Right cardiac atrium (tissue), 5 donors: ENCODE measurements around the gene ATP1B3. TPM values are rescaled to one million over a fixed set of nuclear protein-coding genes. Genes with fewer than 3 reads are reported as not detected.

Experiments
- ATAC-seq, 2 donors: fragments of 200-7000 bp; cut with Tn5 transposase; one replicate each; pipeline versions ENCODE4 v1.8.0 to v1.9.1; 2020; ENCODE audit warnings: moderate library complexity in 2 of 2, mild to moderate bottlenecking in 1 of 2
- DNase-seq, 3 donors: peaks; one replicate each; pipeline ENCODE4 v3.0.0-alpha.2; 2020
- H3K27ac ChIP-seq: one replicate; pipeline ENCODE4 v1.5.1; 2013; ENCODE audit warnings: mild to moderate bottlenecking, low read length, control low read depth, moderate library complexity
- H3K27me3 ChIP-seq: one replicate; pipeline ENCODE4 v1.6.1; 2013; ENCODE audit not compliant: control insufficient read depth, insufficient read depth
- H3K4me1 ChIP-seq: one replicate; pipeline ENCODE4 v1.6.1; 2013; ENCODE audit warnings: low read length; ENCODE audit not compliant: control insufficient read depth, insufficient read depth
- H3K4me3 ChIP-seq: one replicate; pipeline ENCODE4 v1.5.1; 2013; ENCODE audit warnings: low read length, control low read depth
- H3K9me3 ChIP-seq: one replicate; pipeline ENCODE4 v1.6.1; 2013; ENCODE audit warnings: low read length; ENCODE audit not compliant: control insufficient read depth
- WGBS: extraction: QIAGEN DNeasy Blood & Tissue Kit; methylation state at CpG from one replicate; pipeline ENCODE4 v1.1.7; 2013; 5-methylcytosine and 5-hydroxymethylcytosine counted together
- intact Hi-C, 4 donors: fragments of 100-400 bp; cut with DNase I; formaldehyde crosslinking; loops; one replicate each; pipeline versions ENCODE4 v1.11.0 to v1.14.0; 2022 to 2023
- polyA plus RNA-seq: library from polyadenylated mRNA; stranded (reverse); fragments of 200-250 nt; gene quantifications from one replicate; pipeline ENCODE4 v1.2.3, GENCODE V29; 2013
- total RNA-seq, 4 donors: library from RNA; stranded (reverse); fragmentation: NEBNext Ultra II Directional; extraction: Animal tissue kit (Norgen Biotek cat#: 25700); gene quantifications; one replicate each; pipeline ENCODE4 v1.2.1, GENCODE V29; 2021
- donor health status: healthy with polysubstance abuse.
- donor health status: DM: no; HTN: yes; CAD: no.
- donor health status: DM: no; HTN: no; CAD: no.
- donor health status: DM: no; HTN: yes; CAD: no; lungs with severe emphysema.
- donor health status: DM: yes; HTN: yes; CAD: no.

Gene ATP1B3
- total and polyA plus RNA-seq, 5 donors = 29.2 to 77.3 (median 51.4) TPM

- peak; percentile 34 to 45 for ATAC-seq
- no peaks in the 10 kb centered on the region for H3K27me3 ChIP-seq
- H3K27ac ChIP-seq = no peak overlapping the region
- 70% methylated on average over 2 of the region's 2 CpGs for WGBS
- intact Hi-C loops = no loop called here
- H3K4me3 ChIP-seq = no peak overlapping the region
- H3K4me1 ChIP-seq = peaks cover 2% of the 10 kb centered on the region
- no peak for DNase-seq
- H3K9me3 ChIP-seq = no peaks in the 10 kb centered on the region
These were observed 16.3 kb upstream of the ATP1B3 start for GRCh38 chr3:141860086-141860669.

DNA sequence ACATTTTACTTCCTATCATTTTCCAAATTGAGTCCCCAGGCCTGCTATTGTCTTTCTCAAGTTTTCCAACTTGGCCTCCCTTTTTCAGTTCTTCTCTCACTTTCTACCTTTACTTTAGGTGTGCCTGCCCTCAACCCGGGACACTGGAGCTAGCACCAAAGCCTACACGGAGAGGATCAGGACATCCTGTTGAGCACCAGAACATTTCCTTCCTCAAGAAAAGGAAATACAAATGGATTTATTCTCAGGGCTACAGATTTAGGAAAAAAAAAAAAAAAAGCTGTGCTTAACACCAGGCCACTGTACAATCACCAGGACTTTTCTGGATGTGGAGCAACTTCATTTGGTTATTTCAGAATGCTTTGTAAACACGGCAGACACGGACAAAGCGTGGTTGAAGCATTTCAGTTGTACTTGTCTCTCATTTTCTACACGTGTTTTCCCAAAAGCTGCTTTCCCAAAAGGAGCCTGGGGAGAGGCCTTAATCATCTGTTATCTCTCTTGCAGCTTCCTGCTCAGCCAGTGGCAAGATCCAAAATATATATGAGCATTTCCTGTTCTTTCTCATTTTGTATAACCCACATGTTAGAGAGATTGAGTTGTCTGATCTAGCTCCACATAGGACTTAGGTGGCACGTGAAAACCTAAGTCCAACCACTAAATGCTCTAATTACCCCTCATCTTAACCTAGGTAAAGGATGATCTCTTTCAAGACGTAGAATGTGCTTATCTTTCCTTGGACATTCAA is 15.5 kb upstream of the ATP1B3 start:
- Histone ChIP-seq H3K9me3 (no peaks in the 10 kb centered on the region), H3K27ac (peak overlapping the region; percentile 61), H3K4me1 (peaks cover 2% of the 10 kb centered on the region), H3K27me3 (no peaks in the 10 kb centered on the region), H3K4me3 (no peak overlapping the region)
- peak; percentile 48 to 86 for ATAC-seq
- 37% methylated on average over 8 of the region's 8 CpGs for WGBS
- intact Hi-C loops = no loop called here
- DNase-seq = no peak

GRCh38 chr3:141862279-141862816 is 14.1 kb upstream of the ATP1B3 start:
- no peaks in the 10 kb centered on the region for H3K27me3 ChIP-seq
- ATAC-seq (no peak), DNase-seq (no peak)
- intact Hi-C loops = no loop called here
- H3K4me1 ChIP-seq = peaks cover 2% of the 10 kb centered on the region
- WGBS = 78% methylated on average over 3 of the region's 3 CpGs
- H3K4me3 ChIP-seq = no peak overlapping the region
- no peak overlapping the region for H3K27ac ChIP-seq
- no peaks in the 10 kb centered on the region for H3K9me3 ChIP-seq

GRCh38 chr3:141863491-141863890 is 13.0 kb upstream of the ATP1B3 start:
- intact Hi-C loops = no loop called here
- 36% methylated on average over 1 of the region's 1 CpG for WGBS

DNA sequence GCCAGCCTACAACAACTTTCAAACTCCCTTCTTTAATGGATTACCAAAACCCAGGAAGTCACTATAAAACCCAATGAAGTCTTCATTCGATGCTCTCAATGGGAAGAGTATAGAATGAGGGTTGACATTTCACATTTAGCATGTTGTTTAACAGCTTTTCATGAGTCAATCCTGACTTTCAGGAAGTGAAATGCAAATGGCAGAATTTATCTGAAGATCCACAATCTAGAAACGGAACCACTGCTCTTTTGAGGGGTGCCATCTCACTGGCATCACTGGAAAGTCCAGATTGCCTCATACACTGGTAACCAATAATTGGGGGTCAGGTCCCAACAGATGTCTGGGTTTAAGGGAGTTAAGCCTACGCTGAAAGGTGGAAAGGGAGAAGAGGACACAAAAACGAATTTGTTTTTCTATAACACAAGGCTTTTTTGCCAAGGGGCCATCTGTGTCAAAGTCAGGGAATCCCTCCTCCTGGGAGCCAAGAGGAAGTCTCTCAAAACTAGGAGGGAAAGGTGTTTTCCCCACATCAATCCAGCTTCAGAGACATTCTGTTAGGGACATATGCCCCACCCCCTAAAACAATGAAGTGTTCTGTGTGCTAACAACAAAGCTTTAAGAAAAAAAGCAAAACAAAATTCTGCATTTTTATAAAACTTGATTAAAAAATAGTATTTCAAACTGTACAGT is 12.0 kb upstream of the ATP1B3 start:
- peaks cover 2% of the 10 kb centered on the region for H3K4me1 ChIP-seq
- no peak overlapping the region for H3K27ac ChIP-seq
- H3K27me3 ChIP-seq = no peaks in the 10 kb centered on the region
- DNase-seq (no peak), ATAC-seq (no peak)
- intact Hi-C loops = no loop called here
- H3K9me3 ChIP-seq = no peaks in the 10 kb centered on the region
- H3K4me3 ChIP-seq = no peak overlapping the region
- WGBS = 74% methylated on average over 4 of the region's 4 CpGs

More at GRCh38 chr3:141863491-141863890, 13.0 kb upstream of the ATP1B3 start:
- H3K4me3 ChIP-seq = no peak overlapping the region
- ATAC-seq (peak in 1 of 2 donors; percentile 41), DNase-seq (no peak)
- H3K27me3 ChIP-seq = no peaks in the 10 kb centered on the region
- H3K4me1 ChIP-seq = peaks cover 2% of the 10 kb centered on the region
- no peaks in the 10 kb centered on the region for H3K9me3 ChIP-seq
- no peak overlapping the region for H3K27ac ChIP-seq

DNA sequence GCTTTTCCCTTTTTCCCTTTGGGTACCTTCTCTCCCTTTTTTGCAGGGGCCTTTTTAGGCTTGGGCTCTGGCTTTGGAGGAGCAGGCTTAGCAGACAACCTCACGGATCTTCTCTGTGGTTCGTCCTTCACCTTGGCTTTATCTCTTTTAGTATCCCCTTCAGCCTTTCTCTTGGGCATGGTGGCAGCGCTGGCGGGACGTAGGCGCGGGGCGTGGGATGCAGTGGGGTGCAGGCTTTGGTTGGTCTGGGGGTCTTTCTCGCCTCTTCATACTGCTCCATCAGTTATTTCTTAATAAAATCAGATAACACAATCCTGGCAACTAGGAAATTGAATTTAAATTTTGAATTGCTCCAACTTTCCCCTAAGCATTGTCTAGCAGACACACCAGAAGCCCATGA is 11.3 kb upstream of the ATP1B3 start:
- no peak for ATAC-seq
- WGBS = 96% methylated on average over 9 of the region's 9 CpGs
- no peak for DNase-seq
- H3K27ac ChIP-seq = no peak overlapping the region
- no peak overlapping the region for H3K4me3 ChIP-seq
- H3K9me3 ChIP-seq = no peaks in the 10 kb centered on the region
- no peaks in the 10 kb centered on the region for H3K4me1 ChIP-seq
- intact Hi-C loops = no loop called here
- H3K27me3 ChIP-seq = no peaks in the 10 kb centered on the region

GRCh38 chr3:141870091-141870687 is 6.3 kb upstream of the ATP1B3 start:
- no peak overlapping the region for H3K27ac ChIP-seq
- H3K4me1 ChIP-seq = no peaks in the 10 kb centered on the region
- no peaks in the 10 kb centered on the region for H3K27me3 ChIP-seq
- no peak overlapping the region for H3K4me3 ChIP-seq
- H3K9me3 ChIP-seq = no peaks in the 10 kb centered on the region
- DNase-seq (no peak), ATAC-seq (no peak)
- WGBS = 83% methylated on average over 6 of the region's 6 CpGs
- intact Hi-C loops = loop anchor here in 1 of 4 donors (10.0 kb wide), 2 partner anchors 75 to 135 kb away; partner anchors contain the start of gene RNF7

DNA sequence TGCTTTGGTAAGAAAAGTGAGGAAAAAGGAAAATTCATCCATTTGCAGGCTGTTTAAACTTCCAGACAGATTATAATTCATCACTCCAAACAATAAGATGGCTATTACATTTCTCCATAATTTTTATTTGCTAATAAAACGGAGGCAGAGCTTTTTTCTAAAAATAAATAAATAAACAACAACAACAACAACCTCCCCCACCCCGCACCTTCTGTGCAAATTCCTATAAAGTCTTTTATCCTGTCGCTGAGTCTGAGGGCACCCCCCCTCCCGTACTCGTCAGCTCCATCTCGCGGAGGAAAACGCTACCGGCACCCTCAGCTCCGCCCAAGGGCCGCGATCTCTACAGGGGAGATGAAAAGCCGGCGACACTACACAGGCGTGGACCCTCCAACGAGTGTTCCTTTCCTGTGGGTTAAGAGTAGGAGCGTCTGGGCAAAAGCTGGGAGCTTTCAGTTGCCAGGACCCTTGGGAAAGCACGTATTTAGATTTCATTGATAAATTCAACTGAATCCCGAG is 1.0 kb upstream of the ATP1B3 start:
- Histone ChIP-seq H3K27ac (peak overlapping the region; percentile 97), H3K4me3 (peak overlapping the region; percentile 99), H3K9me3 (no peaks in the 10 kb centered on the region), H3K27me3 (no peaks in the 10 kb centered on the region), H3K4me1 (no peaks in the 10 kb centered on the region)
- peak; percentile 92 to 93 for ATAC-seq
- WGBS = under 1% methylated on average over 19 of the region's 19 CpGs
- DNase-seq = peak; percentile 85 to 93 (median 93)
- intact Hi-C loops = loop anchor here in 2 of 4 donors (2.0 to 10.0 kb wide), 3 partner anchors 81 to 141 kb away; partner anchors contain the start of gene RNF7 (in 2 of the 2)

GRCh38 chr3:141875893-141876380 is 506 bp upstream of the ATP1B3 start:
- Histone ChIP-seq H3K9me3 (no peaks in the 10 kb centered on the region), H3K27me3 (no peaks in the 10 kb centered on the region), H3K4me1 (no peaks in the 10 kb centered on the region), H3K4me3 (peak overlapping the region; percentile 99), H3K27ac (peak overlapping the region; percentile 97)
- under 1% methylated on average over 42 of the region's 42 CpGs for WGBS
- DNase-seq = peak; percentile 82 to 85 (median 85)
- intact Hi-C loops = loop anchor here in 2 of 4 donors (2.0 to 10.0 kb wide), 3 partner anchors 81 to 141 kb away; partner anchors contain the start of gene RNF7 (in 2 of the 2)
- peak; percentile 88 to 89 for ATAC-seq

DNA sequence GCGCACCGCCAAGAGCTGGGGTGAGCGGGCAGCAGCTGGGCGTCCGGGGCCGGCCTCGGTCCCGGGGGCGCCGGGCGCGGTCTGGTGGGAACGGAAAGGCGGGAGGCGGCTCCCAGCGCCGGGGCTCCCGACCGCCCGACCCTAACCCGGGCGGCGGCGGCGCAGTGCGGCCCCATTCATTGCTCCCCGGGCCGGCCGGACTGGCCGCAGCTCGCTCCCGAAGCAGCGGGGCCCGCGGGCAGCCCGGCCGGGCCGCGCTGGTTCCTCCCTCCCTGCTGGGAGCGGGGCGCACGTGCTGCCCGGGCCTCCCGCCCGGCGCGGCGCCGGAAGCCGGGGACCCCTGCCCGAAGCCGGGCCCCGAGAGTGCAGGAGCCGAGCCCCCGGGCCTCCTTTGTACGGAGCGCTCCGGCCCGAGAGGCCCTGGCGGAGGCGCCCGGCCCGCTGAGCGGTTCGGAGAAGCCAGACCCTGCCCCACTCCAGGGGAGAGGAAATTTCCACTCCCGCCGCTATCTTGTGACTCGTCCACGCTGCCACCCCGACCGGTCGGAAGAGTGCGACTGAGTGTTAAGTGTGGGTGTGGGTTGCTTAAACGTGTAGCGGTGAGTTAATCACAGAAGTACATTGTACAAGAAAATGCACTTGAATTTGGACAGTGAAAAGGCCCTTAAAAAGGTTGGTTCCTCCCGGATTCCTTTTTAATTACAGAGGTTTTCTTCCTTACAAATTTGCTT is 613 bp downstream of the ATP1B3 start:
- intact Hi-C loops = loop anchor here in 1 of 4 donors (10.0 kb wide), 2 partner anchors 82 to 142 kb away; partner anchors contain the start of gene RNF7
- DNase-seq (peak; percentile 68 to 81 (median 77)), ATAC-seq (peak; percentile 27 to 56)
- H3K4me3 ChIP-seq = peak overlapping the region; percentile 99
- under 1% methylated on average over 76 of the region's 76 CpGs for WGBS
- H3K27ac ChIP-seq = peak overlapping the region; percentile 100
- H3K27me3 ChIP-seq = no peaks in the 10 kb centered on the region
- no peaks in the 10 kb centered on the region for H3K9me3 ChIP-seq
- peaks cover 2% of the 10 kb centered on the region for H3K4me1 ChIP-seq
